Adrenal gland (tissue), 5 donors: Measurements from ENCODE around the gene KCNK13.

Source experiments
- CTCF ChIP-seq, 6 experiments: fragments of 450-650 bp in 4 of 6; fragments of 200-600 bp in 2 of 6; sonication (generic) in 1 of 6; IDR thresholded peaks; 1 replicate in 5 of 6; 2 replicates in 1 of 6; pipeline versions ENCODE4 v1.5.1 to v1.8.0; 2016 to 2021; ENCODE audit warnings: antibody characterized with exemption in 6 of 6, mild to moderate bottlenecking in 2 of 6, moderate library complexity in 1 of 6
- POLR2A ChIP-seq, 2 donors: fragments of 450-650 bp; IDR thresholded peaks; one replicate each; pipeline ENCODE4 v1.6.1; 2017; ENCODE audit warnings: antibody characterized with exemption in 2 of 2, mild to moderate bottlenecking in 2 of 2, moderate library complexity in 1 of 2
- donor health status: DM: no; HTN: no; CAD: no.

DNA sequence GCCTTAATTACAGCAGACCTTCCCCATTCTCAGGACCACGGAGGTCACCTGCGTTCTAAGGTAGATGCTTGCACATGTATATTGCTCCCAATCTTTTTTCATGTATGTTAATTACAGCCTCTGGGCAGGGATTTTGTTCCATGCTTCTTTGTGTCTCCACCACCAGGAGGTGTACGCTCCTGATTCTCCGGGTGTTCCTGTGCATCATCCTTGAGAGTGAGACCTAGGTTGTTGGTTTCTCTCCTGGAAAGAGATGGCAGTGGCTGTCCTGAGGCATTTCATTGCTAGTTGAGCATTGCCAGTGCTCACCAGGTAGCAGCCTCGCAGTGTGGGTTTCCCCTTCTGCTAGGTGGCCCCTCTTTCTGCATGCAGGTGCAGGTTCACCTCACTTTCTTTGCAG is 52.8 kb downstream of the KCNK13 start:
- TF ChIP-seq CTCF (IDR thresholded peaks at IDR 0.05), result no peak
- TF ChIP-seq POLR2A (IDR thresholded peaks at IDR 0.05), result no peak
